ENCODE results near the gene CYP4Z1. TPM values are rescaled to one million over a fixed set of nuclear protein-coding genes. Genes with fewer than 3 reads are reported as not detected.
"Not testable (repeated sequence)": the region's sequence is repeated elsewhere in the genome, so short reads cannot be mapped to it uniquely, and the experiment has no call there.

CYP4Z1 gene
- total RNA-seq, 1 donor from 2014 or later = not detected

DNA sequence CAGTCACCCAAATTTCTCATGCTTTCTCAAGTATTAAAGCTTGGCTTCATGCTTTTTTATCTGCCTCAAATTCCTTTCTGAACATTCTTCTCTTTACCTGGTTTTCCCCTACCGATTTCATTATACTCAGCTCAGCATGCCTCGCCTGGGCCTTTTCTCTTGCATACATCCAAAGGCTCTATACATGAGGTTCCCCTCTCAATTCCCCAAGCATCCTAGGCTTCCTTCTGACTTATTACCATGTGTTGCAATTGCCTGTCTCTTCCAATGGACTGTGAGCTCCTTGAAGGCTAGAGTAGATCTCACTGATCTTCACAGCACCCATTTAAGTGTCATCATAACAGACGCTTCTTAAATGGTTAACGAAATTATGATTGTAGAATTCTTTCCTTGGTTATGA lies 46.1 kb downstream of the CYP4Z1 start:
- H3K9me3 Mint-ChIP-seq = no peaks in the 10 kb centered on the region
- no peaks in the 10 kb centered on the region for H3K4me1 Mint-ChIP-seq
- H3K36me3 Mint-ChIP-seq (ENCODE audit: low read depth) = no peaks in the 10 kb centered on the region
- no peak overlapping the region for H3K4me3 Mint-ChIP-seq
- peaks cover 11% of the 10 kb centered on the region for H3K27me3 Mint-ChIP-seq (ENCODE audit: low read depth)
- peak overlapping the region; percentile 40 for H3K27ac Mint-ChIP-seq (ENCODE audit: unreplicated experiment)
- DNase-seq (ENCODE audit: low read depth, low spot score) = no peak
- TF ChIP-seq, protein P1, sequence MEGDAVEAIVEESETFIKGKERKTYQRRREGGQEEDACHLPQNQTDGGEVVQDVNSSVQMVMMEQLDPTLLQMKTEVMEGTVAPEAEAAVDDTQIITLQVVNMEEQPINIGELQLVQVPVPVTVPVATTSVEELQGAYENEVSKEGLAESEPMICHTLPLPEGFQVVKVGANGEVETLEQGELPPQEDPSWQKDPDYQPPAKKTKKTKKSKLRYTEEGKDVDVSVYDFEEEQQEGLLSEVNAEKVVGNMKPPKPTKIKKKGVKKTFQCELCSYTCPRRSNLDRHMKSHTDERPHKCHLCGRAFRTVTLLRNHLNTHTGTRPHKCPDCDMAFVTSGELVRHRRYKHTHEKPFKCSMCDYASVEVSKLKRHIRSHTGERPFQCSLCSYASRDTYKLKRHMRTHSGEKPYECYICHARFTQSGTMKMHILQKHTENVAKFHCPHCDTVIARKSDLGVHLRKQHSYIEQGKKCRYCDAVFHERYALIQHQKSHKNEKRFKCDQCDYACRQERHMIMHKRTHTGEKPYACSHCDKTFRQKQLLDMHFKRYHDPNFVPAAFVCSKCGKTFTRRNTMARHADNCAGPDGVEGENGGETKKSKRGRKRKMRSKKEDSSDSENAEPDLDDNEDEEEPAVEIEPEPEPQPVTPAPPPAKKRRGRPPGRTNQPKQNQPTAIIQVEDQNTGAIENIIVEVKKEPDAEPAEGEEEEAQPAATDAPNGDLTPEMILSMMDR (conservative IDR thresholded peaks at IDR 0.05) = no peak

GRCh38 chr1:47121039-47121438 lies 54.0 kb downstream of the CYP4Z1 start:
- H3K27me3 Mint-ChIP-seq (ENCODE audit: low read depth) = peaks cover 36% of the 10 kb centered on the region
- H3K9me3 Mint-ChIP-seq; H3K36me3 Mint-ChIP-seq (ENCODE audit: low read depth); H3K4me1 Mint-ChIP-seq; H3K4me3 Mint-ChIP-seq; DNase-seq (ENCODE audit: low read depth, low spot score); H3K27ac Mint-ChIP-seq (ENCODE audit: unreplicated experiment): not testable (repeated sequence)

DNA sequence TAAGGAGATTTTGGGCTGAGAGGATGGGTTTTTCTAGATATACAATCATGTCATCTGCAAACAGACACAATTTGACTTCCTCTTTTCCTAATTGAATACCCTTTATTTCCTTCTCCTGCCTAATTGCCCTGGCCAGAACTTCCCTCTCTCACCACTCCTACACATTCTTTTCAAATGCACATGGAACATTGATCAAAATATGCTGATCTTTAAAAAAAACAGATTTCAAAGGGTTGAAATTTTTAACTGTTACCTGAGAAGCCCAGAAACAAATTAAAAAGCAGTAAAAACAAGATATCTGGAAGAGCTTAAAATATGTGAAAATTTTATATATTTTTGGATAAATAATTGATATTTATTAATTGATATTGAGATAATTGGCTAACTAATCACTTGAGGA lies 57.8 kb downstream of the CYP4Z1 start:
- H3K4me1 Mint-ChIP-seq; DNase-seq (ENCODE audit: low read depth, low spot score); H3K9me3 Mint-ChIP-seq; H3K4me3 Mint-ChIP-seq; H3K27ac Mint-ChIP-seq (ENCODE audit: unreplicated experiment); H3K36me3 Mint-ChIP-seq (ENCODE audit: low read depth): not testable (repeated sequence)
- H3K27me3 Mint-ChIP-seq (ENCODE audit: low read depth) = peaks cover 45% of the 10 kb centered on the region

DNA sequence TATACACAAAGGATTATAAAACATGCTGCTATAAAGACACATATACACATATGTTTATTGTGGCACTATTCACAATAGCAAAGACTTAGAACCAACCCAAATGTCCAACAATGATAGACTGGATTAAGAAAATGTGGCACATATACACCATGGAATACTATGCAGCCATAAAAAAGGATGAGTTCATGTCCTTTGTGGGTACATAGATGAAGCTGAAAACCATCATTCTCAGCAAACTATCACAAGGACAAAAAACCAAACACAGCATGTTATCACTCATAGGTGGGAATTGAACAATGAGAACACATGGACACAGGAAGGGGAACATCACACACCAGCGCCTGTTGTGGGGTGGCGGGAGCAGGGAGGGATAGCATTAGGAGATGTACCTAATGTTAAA lies 60.0 kb downstream of the CYP4Z1 start:
- H3K4me3 Mint-ChIP-seq; H3K36me3 Mint-ChIP-seq (ENCODE audit: low read depth); H3K9me3 Mint-ChIP-seq; H3K4me1 Mint-ChIP-seq; H3K27ac Mint-ChIP-seq (ENCODE audit: unreplicated experiment); DNase-seq (ENCODE audit: low read depth, low spot score): not testable (repeated sequence)
- peaks cover 45% of the 10 kb centered on the region for H3K27me3 Mint-ChIP-seq (ENCODE audit: low read depth)

DNA sequence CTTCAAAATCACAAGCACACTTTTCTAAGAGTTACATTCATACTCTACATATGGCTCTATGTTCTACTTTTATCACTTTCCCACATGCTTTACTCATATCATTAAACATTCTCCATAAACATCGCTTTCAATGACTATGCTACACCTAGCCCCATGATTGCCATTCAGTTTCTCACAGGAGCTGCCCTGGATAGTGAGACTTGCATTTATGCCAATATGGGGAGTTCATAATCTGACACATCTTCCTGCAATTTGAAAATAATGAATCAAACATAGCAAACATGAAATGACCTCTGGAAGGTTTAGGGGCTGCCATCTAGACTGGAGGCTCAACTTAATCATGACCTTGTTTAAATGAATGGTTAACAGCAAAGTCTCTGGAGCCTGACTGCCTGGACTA lies 61.2 kb downstream of the CYP4Z1 start:
- peaks cover 48% of the 10 kb centered on the region for H3K27me3 Mint-ChIP-seq (ENCODE audit: low read depth)
- no peak overlapping the region for H3K27ac Mint-ChIP-seq (ENCODE audit: unreplicated experiment)
- H3K4me3 Mint-ChIP-seq = no peak overlapping the region
- DNase-seq (ENCODE audit: low read depth, low spot score) = no peak
- H3K9me3 Mint-ChIP-seq = peaks cover 2% of the 10 kb centered on the region
- TF ChIP-seq, protein P1 (conservative IDR thresholded peaks at IDR 0.05) = no peak
- no peaks in the 10 kb centered on the region for H3K4me1 Mint-ChIP-seq
- peaks cover 2% of the 10 kb centered on the region for H3K36me3 Mint-ChIP-seq (ENCODE audit: low read depth)

DNA sequence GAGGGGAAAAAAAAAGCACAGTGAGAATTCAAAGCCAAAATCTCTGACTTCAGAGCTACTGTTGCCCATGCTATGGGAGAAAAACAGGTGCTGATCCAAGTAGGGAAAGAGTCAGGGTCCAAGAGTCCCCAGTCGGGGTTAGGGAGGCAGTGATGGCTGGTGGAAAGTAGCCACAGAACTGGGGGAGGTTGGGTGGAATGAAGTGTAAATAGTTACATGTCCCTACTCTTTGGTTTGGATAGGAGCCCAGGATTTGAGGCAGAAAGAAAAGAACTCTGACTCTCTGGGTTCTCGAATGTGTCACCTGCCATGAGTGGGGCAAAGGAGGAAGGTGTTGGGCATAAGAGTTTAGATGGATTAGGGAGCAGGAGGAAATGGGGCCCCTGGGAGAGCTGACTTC lies 61.8 kb downstream of the CYP4Z1 start:
- H3K27ac Mint-ChIP-seq (ENCODE audit: unreplicated experiment); H3K4me3 Mint-ChIP-seq; H3K9me3 Mint-ChIP-seq; DNase-seq (ENCODE audit: low read depth, low spot score); H3K36me3 Mint-ChIP-seq (ENCODE audit: low read depth); H3K4me1 Mint-ChIP-seq: not testable (repeated sequence)
- peaks cover 46% of the 10 kb centered on the region for H3K27me3 Mint-ChIP-seq (ENCODE audit: low read depth)

DNA sequence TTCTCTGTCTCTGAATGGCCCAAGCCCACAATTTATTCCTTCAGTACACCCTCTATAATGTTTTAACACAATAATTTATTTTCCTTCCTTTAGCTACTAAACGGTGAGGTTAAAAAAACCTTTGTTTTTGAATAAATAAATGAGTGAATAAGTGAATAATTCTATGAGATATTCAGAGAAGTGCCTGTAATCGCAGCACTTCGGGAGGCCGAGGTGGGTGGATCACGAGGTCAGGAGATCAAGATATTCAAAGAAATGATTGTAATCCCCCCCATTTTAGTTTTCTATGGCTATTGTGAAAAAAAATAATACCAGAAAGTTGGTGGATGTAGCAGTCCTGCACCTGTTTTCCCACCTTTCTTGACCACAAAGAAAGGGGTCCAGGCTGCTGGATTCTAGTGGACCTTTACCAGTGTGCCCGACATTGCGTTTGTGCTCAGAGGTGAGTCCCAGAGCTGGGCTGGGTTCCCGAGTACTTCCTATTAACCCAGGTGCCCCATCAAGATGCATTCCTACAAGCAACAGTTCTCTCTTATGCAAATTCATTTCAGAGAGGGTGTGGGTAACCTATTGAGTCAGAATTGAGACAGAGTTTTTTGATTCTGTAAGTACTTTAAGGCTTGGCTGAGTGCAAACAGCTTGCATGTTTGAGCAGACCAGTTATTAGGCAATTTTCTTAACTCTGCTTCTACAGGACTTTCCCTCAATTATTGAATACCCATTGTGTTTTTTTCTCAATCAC lies 62.6 kb downstream of the CYP4Z1 start:
- not testable (repeated sequence) for H3K36me3 Mint-ChIP-seq (ENCODE audit: low read depth)

DNA sequence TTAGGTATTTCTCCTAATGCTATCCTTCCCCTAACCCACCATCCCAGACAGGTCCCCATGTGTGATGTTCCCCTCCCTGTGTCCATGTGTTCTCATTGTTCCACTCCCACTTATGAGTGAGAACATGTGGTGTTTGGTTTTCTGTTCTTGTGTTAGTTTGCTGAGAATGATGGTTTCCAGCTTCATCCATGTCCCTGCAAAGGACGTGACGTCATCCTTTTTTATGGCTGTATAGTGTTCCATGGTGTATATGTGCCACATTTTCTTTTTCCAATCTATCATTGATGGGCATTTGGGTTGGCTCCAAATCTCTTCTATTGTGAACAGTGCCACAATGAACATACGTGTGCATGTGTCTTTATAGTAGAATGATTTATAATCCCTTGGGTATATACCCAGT lies 65.6 kb downstream of the CYP4Z1 start:
- H3K4me1 Mint-ChIP-seq; H3K4me3 Mint-ChIP-seq; DNase-seq (ENCODE audit: low read depth, low spot score); H3K27ac Mint-ChIP-seq (ENCODE audit: unreplicated experiment); H3K9me3 Mint-ChIP-seq; H3K36me3 Mint-ChIP-seq (ENCODE audit: low read depth): not testable (repeated sequence)
- peaks cover 59% of the 10 kb centered on the region for H3K27me3 Mint-ChIP-seq (ENCODE audit: low read depth)

More for the DNA sequence above, 62.6 kb downstream of the CYP4Z1 start:
- not testable (repeated sequence) for H3K9me3 Mint-ChIP-seq; H3K4me1 Mint-ChIP-seq; H3K4me3 Mint-ChIP-seq; H3K27ac Mint-ChIP-seq (ENCODE audit: unreplicated experiment); DNase-seq (ENCODE audit: low read depth, low spot score)
- peaks cover 54% of the 10 kb centered on the region for H3K27me3 Mint-ChIP-seq (ENCODE audit: low read depth)

Measured in neural crest cell (in vitro differentiated cells).